Uterus (tissue), 2 donors: ENCODE results near the gene GALNTL6.

Experiments used
- POLR2A ChIP-seq, 2 donors: fragments of 450-650 bp; IDR thresholded peaks; one replicate each; pipeline ENCODE4 v1.6.1; 2016; ENCODE audit warnings: antibody characterized with exemption in 2 of 2, mild to moderate bottlenecking in 1 of 2, moderate library complexity in 1 of 2
- TF ChIP-seq, protein P1 (sequence below), 4 experiments: fragments of 200-600 bp in 2 of 4; fragments of 450-650 bp in 2 of 4; sonication (generic) in 2 of 4; IDR thresholded peaks; one replicate each; pipeline ENCODE4 v1.5.1; 2016 to 2019; ENCODE audit warnings: antibody characterized with exemption in 4 of 4, mild to moderate bottlenecking in 2 of 4, moderate library complexity in 1 of 4

DNA sequence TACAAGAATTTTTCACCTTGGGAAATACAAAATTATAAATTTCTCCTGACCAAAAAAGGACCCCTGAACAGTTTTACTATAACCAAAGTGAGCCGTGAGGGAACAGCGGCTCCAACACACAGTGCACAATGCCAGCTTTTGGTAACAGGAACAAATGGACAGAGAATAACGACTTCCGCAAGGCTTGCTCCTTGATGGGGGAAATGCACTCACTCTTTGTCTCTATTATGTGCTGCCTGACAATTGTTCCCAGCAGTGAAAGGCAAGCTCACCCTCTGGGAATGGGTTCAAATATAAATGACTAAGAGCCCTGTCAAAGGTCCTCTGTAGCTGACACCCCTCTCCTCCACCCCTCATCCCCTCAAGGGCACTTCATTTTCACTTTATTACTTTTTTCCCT lies 1029.6 kb downstream of the GALNTL6 start:
- TF ChIP-seq, protein P1, sequence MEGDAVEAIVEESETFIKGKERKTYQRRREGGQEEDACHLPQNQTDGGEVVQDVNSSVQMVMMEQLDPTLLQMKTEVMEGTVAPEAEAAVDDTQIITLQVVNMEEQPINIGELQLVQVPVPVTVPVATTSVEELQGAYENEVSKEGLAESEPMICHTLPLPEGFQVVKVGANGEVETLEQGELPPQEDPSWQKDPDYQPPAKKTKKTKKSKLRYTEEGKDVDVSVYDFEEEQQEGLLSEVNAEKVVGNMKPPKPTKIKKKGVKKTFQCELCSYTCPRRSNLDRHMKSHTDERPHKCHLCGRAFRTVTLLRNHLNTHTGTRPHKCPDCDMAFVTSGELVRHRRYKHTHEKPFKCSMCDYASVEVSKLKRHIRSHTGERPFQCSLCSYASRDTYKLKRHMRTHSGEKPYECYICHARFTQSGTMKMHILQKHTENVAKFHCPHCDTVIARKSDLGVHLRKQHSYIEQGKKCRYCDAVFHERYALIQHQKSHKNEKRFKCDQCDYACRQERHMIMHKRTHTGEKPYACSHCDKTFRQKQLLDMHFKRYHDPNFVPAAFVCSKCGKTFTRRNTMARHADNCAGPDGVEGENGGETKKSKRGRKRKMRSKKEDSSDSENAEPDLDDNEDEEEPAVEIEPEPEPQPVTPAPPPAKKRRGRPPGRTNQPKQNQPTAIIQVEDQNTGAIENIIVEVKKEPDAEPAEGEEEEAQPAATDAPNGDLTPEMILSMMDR (IDR thresholded peaks at IDR 0.05): no peak
- no peak for TF ChIP-seq POLR2A (IDR thresholded peaks at IDR 0.05)
